NT2/D1 (cell line): ENCODE results near the gene RBM12.

Experiments used
- DNase-seq: peaks from one replicate; pipeline ENCODE4 v3.0.0-alpha.2; 2011; ENCODE audit warnings: low read depth, low spot score
- H3K27me3 ChIP-seq: 2 replicates; pipeline ENCODE4 v1.6.0; 2011; ENCODE audit warnings: mild to moderate bottlenecking; ENCODE audit not compliant: insufficient read length, insufficient read depth
- H3K36me3 ChIP-seq: 2 replicates; pipeline ENCODE4 v1.6.1; 2011; ENCODE audit warnings: mild to moderate bottlenecking, low read length, mixed read lengths; ENCODE audit not compliant: insufficient read depth, insufficient read length
- H3K4me1 ChIP-seq: 2 replicates; pipeline ENCODE4 v1.5.1; 2011; ENCODE audit not compliant: insufficient read depth, insufficient read length
- H3K4me3 ChIP-seq: 2 replicates; pipeline ENCODE4 v1.5.1; 2011; ENCODE audit warnings: low read depth; ENCODE audit not compliant: insufficient read length
- H3K9ac ChIP-seq: 2 replicates; pipeline ENCODE4 v1.6.0; 2011; ENCODE audit warnings: low read depth; ENCODE audit not compliant: insufficient read length
- H3K9me3 ChIP-seq: 2 replicates; pipeline ENCODE4 v1.5.1; 2011; ENCODE audit warnings: mild to moderate bottlenecking, low read length; ENCODE audit not compliant: insufficient read depth
- SUZ12 ChIP-seq: IDR thresholded peaks from 2 replicates; pipeline ENCODE4 v1.6.1; 2011; ENCODE audit not compliant: insufficient read length, insufficient read depth; ENCODE audit errors: extremely low read depth
- YY1 ChIP-seq: IDR thresholded peaks from 2 replicates; pipeline ENCODE4 v1.6.1; 2011; ENCODE audit not compliant: insufficient read length, insufficient read depth
- ZNF274 ChIP-seq: IDR thresholded peaks from 2 replicates; pipeline ENCODE4 v1.6.1; 2011; ENCODE audit warnings: mild to moderate bottlenecking, low read depth, low read length

RBM12 gene

GRCh38 chr20:35636095-35636494 is 28.6 kb downstream of the RBM12 start:
- DNase-seq: no peak
- TF ChIP-seq SUZ12 (no peak), YY1 (no peak), ZNF274 (no peak)

DNA sequence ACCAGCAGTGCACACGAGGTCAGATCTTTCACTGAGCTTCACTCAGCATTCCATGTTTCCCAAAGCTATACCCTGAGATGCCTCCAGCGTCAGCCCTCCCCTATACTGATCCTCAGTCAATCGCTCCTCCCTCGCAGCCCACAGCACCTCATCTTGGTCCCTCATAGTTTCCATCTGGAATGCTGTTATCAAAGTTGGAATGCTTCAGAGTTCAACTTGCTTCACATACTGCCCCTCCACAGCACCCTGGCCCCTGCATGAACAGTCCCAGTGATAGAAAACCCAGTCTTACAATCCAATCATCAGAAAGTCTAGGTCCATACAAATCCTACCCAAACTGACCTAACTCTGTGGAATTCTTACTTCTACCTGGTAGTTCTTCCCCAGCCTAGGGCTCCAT is 29.0 kb downstream of the RBM12 start:
- no peaks in the 10 kb centered on the region for H3K27me3 ChIP-seq
- H3K4me3 ChIP-seq: no peak overlapping the region
- peaks cover 7% of the 10 kb centered on the region for H3K4me1 ChIP-seq
- TF ChIP-seq ZNF274 (no peak), YY1 (no peak), SUZ12 (no peak)
- H3K9ac ChIP-seq: no peak overlapping the region
- no peaks in the 10 kb centered on the region for H3K9me3 ChIP-seq
- no peak for DNase-seq
- H3K36me3 ChIP-seq: peaks cover 28% of the 10 kb centered on the region

More at GRCh38 chr20:35636095-35636494, 28.6 kb downstream of the RBM12 start:
- Histone ChIP-seq H3K27me3 (no peaks in the 10 kb centered on the region), H3K9ac (no peak overlapping the region), H3K36me3 (peaks cover 24% of the 10 kb centered on the region), H3K4me1 (peaks cover 6% of the 10 kb centered on the region), H3K9me3 (no peaks in the 10 kb centered on the region), H3K4me3 (no peak overlapping the region)

DNA sequence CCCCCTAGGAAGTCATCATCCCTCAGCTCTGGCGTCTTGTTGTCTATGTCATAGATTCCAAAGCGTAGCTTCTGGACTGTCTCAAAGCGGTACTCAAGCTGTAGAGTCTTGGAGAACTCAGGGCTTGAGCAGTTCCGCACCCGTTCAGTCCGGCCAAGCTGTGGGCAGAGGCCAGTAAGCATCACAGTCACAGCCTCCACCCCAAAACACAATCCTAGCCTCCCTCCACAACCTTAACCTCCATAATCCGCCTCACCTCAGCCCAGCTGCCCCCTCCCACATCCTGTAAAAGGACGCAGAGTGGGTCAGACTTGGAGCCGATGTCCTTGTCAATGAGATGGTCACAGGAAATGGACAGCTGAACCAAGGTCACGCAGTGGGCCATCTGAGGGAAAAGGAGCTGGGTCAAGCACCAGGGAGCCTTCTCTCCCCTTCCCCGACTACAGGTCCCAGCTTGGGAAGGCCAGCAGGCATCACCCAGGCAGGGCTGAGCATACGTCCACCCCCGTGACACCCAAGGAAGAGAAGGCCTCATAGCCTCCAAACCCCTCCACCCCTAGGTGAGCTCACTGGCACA is 32.1 kb downstream of the RBM12 start:
- Histone ChIP-seq H3K36me3 (peaks cover 53% of the 10 kb centered on the region), H3K9ac (no peak overlapping the region), H3K9me3 (no peaks in the 10 kb centered on the region), H3K4me1 (peaks cover 4% of the 10 kb centered on the region), H3K27me3 (no peaks in the 10 kb centered on the region), H3K4me3 (no peak overlapping the region)
- DNase-seq: no peak
- TF ChIP-seq SUZ12 (no peak), ZNF274 (no peak), YY1 (no peak)

- H3K9ac ChIP-seq: no peak overlapping the region
- DNase-seq: no peak
- no peaks in the 10 kb centered on the region for H3K9me3 ChIP-seq
- H3K4me1 ChIP-seq: peaks cover 2% of the 10 kb centered on the region
- no peaks in the 10 kb centered on the region for H3K27me3 ChIP-seq
- H3K4me3 ChIP-seq: no peak overlapping the region
- TF ChIP-seq ZNF274 (no peak), YY1 (no peak), SUZ12 (no peak)
- H3K36me3 ChIP-seq: peaks cover 73% of the 10 kb centered on the region
Measured at GRCh38 chr20:35630636-35631035, 34.1 kb downstream of the RBM12 start.

GRCh38 chr20:35629427-35630145 is 35.1 kb downstream of the RBM12 start:
- TF ChIP-seq YY1 (no peak), ZNF274 (no peak), SUZ12 (no peak)
- Histone ChIP-seq H3K27me3 (no peaks in the 10 kb centered on the region), H3K4me3 (no peak overlapping the region), H3K9me3 (no peaks in the 10 kb centered on the region), H3K4me1 (peaks cover 2% of the 10 kb centered on the region), H3K36me3 (peaks cover 83% of the 10 kb centered on the region), H3K9ac (no peak overlapping the region)
- DNase-seq: no peak

GRCh38 chr20:35627121-35627520 is 37.6 kb downstream of the RBM12 start:
- no peak overlapping the region for H3K4me3 ChIP-seq
- no peaks in the 10 kb centered on the region for H3K27me3 ChIP-seq
- H3K4me1 ChIP-seq: peaks cover 2% of the 10 kb centered on the region
- H3K9me3 ChIP-seq: no peaks in the 10 kb centered on the region
- DNase-seq: no peak
- peaks cover 78% of the 10 kb centered on the region for H3K36me3 ChIP-seq
- TF ChIP-seq SUZ12 (no peak), ZNF274 (no peak), YY1 (no peak)
- H3K9ac ChIP-seq: no peak overlapping the region

GRCh38 chr20:35626386-35627001 is 38.2 kb downstream of the RBM12 start:
- Histone ChIP-seq H3K27me3 (no peaks in the 10 kb centered on the region), H3K4me1 (peaks cover 2% of the 10 kb centered on the region), H3K9me3 (no peaks in the 10 kb centered on the region), H3K4me3 (no peak overlapping the region), H3K9ac (no peak overlapping the region), H3K36me3 (peaks cover 78% of the 10 kb centered on the region)
- no peak for DNase-seq
- TF ChIP-seq SUZ12: no peak
- no peak for TF ChIP-seq ZNF274
